Bronchial epithelial cell (primary cell): ENCODE results near the gene CAD. TPM values are rescaled to one million over a fixed set of nuclear protein-coding genes. Genes with fewer than 3 reads are reported as not detected.
A peak's percentile ranks its signal among the peaks of the same experiment; 100 is the strongest.

Experiments used
- DNase-seq: peaks from one replicate; pipeline ENCODE4 v3.0.0-alpha.2; 2010; ENCODE audit warnings: low read depth
- FAIRE-seq: peaks from 2 replicates; lab custom pipeline; 2011; peaks lifted over from hg19 to GRCh38; lab: Jason Lieb, UNC
- H3K27me3 ChIP-seq: 2 replicates; pipeline ENCODE4 v1.5.1; 2011; ENCODE audit warnings: low read length; ENCODE audit not compliant: control insufficient read depth, insufficient read depth
- H3K36me3 ChIP-seq: 2 replicates; pipeline ENCODE4 v1.5.1; 2011; ENCODE audit warnings: low read length; ENCODE audit not compliant: control insufficient read depth, insufficient read depth
- H3K4me3 ChIP-seq: 2 replicates; pipeline ENCODE4 v1.5.1; 2011; ENCODE audit warnings: mild to moderate bottlenecking, low read depth, low read length, control low read depth
- total RNA-seq: library from RNA; depleted of rRNA; stranded (reverse); fragments of >200 nt; gene quantifications from 2 replicates; pipeline ENCODE4 v1.2.1, GENCODE V29; 2014
- TF ChIP-seq, protein P1 (sequence below): IDR thresholded peaks from 2 replicates; pipeline ENCODE4 v1.5.1; 2011; ENCODE audit warnings: mild to moderate bottlenecking, moderate library complexity, low read length, control low read depth, inconsistent platforms; ENCODE audit not compliant: insufficient read depth, severe bottlenecking

The CAD gene
- total RNA-seq, 1 donor from 2014 or later, result 21.6 TPM

DNA sequence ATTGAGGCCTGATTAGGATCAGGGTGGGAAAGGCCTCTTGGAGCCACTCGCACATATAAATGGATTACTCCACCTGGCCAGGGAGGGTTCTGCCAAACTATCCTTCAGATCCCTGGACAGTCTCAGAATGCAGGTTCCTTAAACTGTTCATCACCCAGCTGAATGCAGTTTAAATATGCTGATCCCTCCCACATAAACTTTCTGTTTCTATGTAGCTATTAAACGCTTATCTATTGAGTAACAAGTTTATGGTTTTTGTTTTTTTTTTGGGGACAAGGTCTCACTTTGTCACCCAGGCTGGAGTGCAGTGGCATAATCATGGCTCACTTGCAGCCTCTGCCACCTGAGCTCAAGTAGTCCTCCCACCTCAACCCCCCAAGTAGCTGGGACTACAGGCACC, 1.9 kb downstream of the CAD start:
- Histone ChIP-seq H3K4me3 (no peak overlapping the region), H3K27me3 (no peaks in the 10 kb centered on the region), H3K36me3 (peaks cover 31% of the 10 kb centered on the region)
- FAIRE-seq (no peak), DNase-seq (no peak)
- TF ChIP-seq, protein P1, sequence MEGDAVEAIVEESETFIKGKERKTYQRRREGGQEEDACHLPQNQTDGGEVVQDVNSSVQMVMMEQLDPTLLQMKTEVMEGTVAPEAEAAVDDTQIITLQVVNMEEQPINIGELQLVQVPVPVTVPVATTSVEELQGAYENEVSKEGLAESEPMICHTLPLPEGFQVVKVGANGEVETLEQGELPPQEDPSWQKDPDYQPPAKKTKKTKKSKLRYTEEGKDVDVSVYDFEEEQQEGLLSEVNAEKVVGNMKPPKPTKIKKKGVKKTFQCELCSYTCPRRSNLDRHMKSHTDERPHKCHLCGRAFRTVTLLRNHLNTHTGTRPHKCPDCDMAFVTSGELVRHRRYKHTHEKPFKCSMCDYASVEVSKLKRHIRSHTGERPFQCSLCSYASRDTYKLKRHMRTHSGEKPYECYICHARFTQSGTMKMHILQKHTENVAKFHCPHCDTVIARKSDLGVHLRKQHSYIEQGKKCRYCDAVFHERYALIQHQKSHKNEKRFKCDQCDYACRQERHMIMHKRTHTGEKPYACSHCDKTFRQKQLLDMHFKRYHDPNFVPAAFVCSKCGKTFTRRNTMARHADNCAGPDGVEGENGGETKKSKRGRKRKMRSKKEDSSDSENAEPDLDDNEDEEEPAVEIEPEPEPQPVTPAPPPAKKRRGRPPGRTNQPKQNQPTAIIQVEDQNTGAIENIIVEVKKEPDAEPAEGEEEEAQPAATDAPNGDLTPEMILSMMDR, result no peak

DNA sequence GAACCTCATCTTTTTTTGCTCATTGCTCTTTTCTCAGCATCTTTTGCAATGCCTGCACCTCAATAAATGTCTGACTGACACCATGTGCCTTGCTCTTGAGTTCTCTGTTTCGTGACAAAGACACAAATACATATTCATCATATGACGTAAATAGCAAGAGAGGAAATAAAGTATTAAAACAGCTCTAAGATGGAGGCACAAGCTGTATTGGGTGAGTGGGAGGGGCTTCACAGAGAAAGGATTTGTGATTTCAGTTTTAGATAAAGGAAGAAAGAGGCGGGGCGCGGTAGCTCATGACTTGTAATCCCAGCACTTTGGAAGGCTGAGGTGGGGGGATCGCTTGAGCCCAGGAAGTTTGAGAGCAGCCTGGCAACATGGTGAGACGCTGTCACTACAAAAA, 2.9 kb downstream of the CAD start:
- FAIRE-seq (no peak), DNase-seq (no peak)
- Histone ChIP-seq H3K4me3 (no peak overlapping the region), H3K36me3 (peaks cover 38% of the 10 kb centered on the region), H3K27me3 (no peaks in the 10 kb centered on the region)
- TF ChIP-seq, protein P1, result no peak

DNA sequence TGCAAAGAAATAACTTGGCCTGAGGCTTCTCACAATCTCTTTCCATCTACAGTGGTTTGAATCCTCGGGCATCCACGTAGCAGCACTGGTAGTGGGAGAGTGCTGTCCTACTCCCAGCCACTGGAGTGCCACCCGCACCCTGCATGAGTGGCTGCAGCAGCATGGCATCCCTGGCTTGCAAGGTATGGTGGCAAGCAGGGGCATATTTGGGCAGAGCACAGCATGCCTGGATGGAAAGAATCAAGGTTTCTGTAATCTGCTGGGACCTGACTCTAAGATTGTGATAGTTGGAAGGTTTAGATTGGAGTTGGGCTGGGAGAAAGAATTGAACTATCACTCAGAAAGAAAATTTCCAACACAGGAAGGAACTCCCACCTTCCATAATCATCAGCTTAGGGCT, 4.0 kb downstream of the CAD start:
- DNase-seq, result peak; percentile 52
- peaks cover 39% of the 10 kb centered on the region for H3K36me3 ChIP-seq
- H3K4me3 ChIP-seq, result no peak overlapping the region
- FAIRE-seq, result no peak
- no peaks in the 10 kb centered on the region for H3K27me3 ChIP-seq
- TF ChIP-seq, protein P1, result no peak

DNA sequence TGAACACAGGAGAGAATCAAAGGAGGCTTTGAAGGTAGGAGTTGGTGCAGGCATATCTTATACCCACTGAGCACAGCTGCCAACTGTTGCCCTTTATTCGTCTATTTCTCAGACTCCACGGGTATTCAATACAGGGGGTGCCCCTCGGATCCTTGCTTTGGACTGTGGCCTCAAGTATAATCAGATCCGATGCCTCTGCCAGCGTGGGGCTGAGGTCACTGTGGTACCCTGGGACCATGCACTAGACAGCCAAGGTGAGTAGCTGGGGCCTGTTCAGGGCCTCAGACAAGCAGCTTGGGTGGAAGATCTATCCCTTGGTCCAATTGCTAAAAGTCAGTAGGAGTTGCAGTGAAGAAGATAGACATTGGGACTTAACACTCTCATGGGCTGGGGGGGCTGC, 5.2 kb downstream of the CAD start:
- Histone ChIP-seq H3K4me3 (no peak overlapping the region), H3K27me3 (no peaks in the 10 kb centered on the region), H3K36me3 (peaks cover 44% of the 10 kb centered on the region)
- DNase-seq (no peak), FAIRE-seq (no peak)
- TF ChIP-seq, protein P1, result no peak

DNA sequence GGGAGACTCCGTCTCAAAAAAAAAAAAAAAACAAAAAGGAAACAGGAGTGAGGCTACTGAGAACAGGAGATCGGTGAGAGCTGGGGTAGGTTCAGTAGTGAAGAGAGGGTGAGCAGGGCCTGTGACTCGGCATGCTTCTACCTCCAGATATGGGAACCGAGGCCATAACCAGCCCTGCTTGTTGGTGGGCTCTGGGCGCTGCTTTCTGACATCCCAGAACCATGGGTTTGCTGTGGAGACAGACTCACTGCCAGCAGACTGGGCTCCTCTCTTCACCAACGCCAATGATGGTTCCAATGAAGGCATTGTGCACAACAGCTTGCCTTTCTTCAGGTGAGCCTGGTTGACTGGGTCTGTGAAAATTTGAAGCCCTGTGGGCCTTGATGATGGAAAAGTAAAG, 6.2 kb downstream of the CAD start:
- Histone ChIP-seq H3K4me3 (no peak overlapping the region), H3K27me3 (no peaks in the 10 kb centered on the region), H3K36me3 (peaks cover 43% of the 10 kb centered on the region)
- TF ChIP-seq, protein P1, result no peak
- no peak for DNase-seq
- FAIRE-seq, result no peak

DNA sequence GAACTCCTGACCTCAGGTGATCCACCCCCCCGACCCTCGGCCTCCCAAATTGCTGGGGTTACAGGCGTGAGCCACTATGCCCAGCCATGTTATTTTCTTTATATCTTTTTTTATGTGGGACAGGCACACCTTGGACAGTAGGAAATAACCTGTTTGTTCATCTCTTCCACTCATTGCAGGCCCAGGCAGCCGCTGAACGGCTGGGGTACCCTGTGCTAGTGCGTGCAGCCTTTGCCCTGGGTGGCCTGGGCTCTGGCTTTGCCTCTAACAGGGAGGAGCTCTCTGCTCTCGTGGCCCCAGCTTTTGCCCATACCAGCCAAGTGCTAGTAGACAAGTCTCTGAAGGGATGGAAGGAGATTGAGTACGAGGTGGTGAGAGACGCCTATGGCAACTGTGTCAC, 8.4 kb downstream of the CAD start:
- DNase-seq (no peak), FAIRE-seq (no peak)
- TF ChIP-seq, protein P1, result no peak
- Histone ChIP-seq H3K4me3 (no peak overlapping the region), H3K36me3 (peaks cover 41% of the 10 kb centered on the region), H3K27me3 (no peaks in the 10 kb centered on the region)
